ENCODE measurements around the gene CEL.

The CEL gene

GRCh38 chr9:133119103-133119845 is 57.5 kb downstream of the CEL start:
- DNase-seq = no peak

- no peak for DNase-seq
These were observed 58.2 kb downstream of the CEL start for GRCh38 chr9:133119846-133120500.

GRCh38 chr9:133120501-133121197 is 58.9 kb downstream of the CEL start:
- no peak for DNase-seq

All from stimulated activated CD8-positive, alpha-beta memory T cell treated with anti-CD3 and anti-CD28 coated beads, Interleukin-4, amount 100 ng/mL, for 48 hours (primary cell).